ENCODE results near the gene MRPL36.

MRPL36 gene

GRCh38 chr5:1788828-1789227, 10.8 kb downstream of the MRPL36 start:
- Mint-ChIP-seq H3K27me3 (no peaks in the 10 kb centered on the region), H3K36me3 (ENCODE audit: low read depth) (peaks cover 2% of the 10 kb centered on the region), H3K4me3 (no peak overlapping the region), H3K27ac (peak overlapping the region; percentile 41), H3K4me1 (ENCODE audit: low read depth) (peaks cover 76% of the 10 kb centered on the region), H3K9me3 (no peaks in the 10 kb centered on the region)
- no peak for DNase-seq

DNA sequence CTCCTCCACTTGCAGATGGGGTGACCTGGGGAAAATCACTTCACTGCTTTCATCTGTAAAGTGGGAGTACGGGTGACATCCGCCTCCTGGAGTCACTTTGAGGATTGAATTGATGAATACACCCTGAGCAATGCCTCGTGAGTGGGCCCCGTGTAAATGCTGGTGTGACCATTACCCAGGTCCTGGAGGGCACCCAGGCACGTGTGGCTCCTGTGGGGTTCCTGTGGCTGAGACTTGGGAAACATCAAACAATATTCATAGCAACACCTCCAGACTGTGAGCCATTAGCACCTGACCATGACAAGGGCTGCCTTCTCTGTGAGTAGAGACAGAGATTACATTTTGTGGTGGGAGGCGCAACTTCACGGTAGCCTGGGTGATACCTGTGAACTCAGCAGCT, 11.4 kb downstream of the MRPL36 start:
- H3K4me1 Mint-ChIP-seq (ENCODE audit: low read depth): peaks cover 74% of the 10 kb centered on the region
- DNase-seq: no peak
- H3K27ac Mint-ChIP-seq: no peak overlapping the region
- H3K36me3 Mint-ChIP-seq (ENCODE audit: low read depth): peaks cover 2% of the 10 kb centered on the region
- H3K4me3 Mint-ChIP-seq: no peak overlapping the region
- no peaks in the 10 kb centered on the region for H3K9me3 Mint-ChIP-seq
- H3K27me3 Mint-ChIP-seq: no peaks in the 10 kb centered on the region

- Mint-ChIP-seq H3K9me3 (no peaks in the 10 kb centered on the region), H3K27ac (no peak overlapping the region), H3K27me3 (no peaks in the 10 kb centered on the region), H3K4me3 (no peak overlapping the region), H3K36me3 (ENCODE audit: low read depth) (no peaks in the 10 kb centered on the region), H3K4me1 (ENCODE audit: low read depth) (peaks cover 73% of the 10 kb centered on the region)
- no peak for DNase-seq
Measured at GRCh38 chr5:1787472-1788047, 12.1 kb downstream of the MRPL36 start.

DNA sequence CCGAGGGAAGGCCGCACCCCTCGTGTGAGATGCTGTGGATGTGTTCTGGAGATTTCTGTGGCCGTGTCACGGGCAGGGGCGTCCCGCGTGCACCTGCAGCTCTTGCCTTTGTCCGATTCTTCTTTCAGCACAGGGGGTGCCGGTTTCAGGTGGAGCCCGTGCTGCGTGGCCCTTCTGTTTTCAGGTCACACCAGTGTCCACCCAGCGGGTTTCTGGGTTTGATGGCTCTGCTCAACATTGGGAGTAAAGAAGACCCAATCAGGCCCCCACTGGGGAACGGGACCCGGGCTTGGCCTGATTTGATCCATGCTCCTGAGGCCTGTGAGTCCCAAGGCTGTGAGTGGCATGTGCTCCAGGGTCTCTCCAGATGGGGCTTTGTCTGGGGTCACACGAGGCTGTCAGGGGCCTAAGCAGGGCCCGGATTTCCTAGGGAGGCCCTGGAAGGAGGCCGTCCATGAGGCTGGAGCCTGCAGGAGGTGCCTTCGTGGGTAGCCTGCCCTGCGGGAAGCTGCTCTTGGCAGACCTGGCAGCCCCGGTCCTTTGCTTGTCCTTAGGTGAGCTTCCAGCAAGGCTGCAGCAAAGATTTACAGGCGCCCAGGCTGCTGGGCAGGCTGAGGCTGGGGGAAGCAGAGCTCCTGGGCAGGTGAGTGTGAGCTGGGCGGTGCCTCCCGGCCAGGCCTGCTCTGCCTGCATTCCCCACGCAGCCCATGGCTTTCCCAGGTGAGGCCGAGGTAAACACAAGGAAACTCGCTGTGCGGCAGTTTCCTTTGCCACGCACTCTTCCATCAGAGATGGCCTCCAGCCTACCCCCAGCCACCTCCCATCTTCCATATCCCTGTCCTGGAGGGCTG, 12.8 kb downstream of the MRPL36 start:
- no peak for DNase-seq
- H3K4me3 Mint-ChIP-seq: no peak overlapping the region
- H3K4me1 Mint-ChIP-seq (ENCODE audit: low read depth): peaks cover 68% of the 10 kb centered on the region
- no peaks in the 10 kb centered on the region for H3K9me3 Mint-ChIP-seq
- no peak overlapping the region for H3K27ac Mint-ChIP-seq
- no peaks in the 10 kb centered on the region for H3K27me3 Mint-ChIP-seq
- H3K36me3 Mint-ChIP-seq (ENCODE audit: low read depth): no peaks in the 10 kb centered on the region

DNA sequence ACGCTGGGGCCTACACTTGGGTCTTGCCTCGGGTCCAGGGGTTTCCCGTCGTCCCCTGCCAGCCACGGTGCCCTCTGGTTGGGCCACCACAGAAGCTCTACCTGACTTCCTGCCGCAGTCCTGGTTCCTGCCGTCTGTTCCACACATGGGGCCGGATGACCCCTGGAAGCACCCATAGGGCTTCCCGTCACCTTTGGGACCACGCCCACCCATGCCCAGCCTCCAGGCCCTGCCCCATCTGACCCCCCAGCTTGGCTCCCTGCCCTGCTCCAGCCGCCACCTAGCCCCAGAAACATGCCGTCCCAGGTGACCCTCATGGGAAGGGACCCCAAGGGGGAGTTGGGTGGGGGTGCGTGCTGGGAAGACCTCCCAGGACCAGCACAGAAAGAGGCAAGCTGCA, 13.7 kb downstream of the MRPL36 start:
- no peak for DNase-seq
- H3K36me3 Mint-ChIP-seq (ENCODE audit: low read depth): no peaks in the 10 kb centered on the region
- no peaks in the 10 kb centered on the region for H3K9me3 Mint-ChIP-seq
- H3K4me1 Mint-ChIP-seq (ENCODE audit: low read depth): peaks cover 60% of the 10 kb centered on the region
- H3K27me3 Mint-ChIP-seq: no peaks in the 10 kb centered on the region
- H3K27ac Mint-ChIP-seq: no peak overlapping the region
- no peak overlapping the region for H3K4me3 Mint-ChIP-seq

- Mint-ChIP-seq H3K27ac (no peak overlapping the region), H3K9me3 (no peaks in the 10 kb centered on the region), H3K4me3 (no peak overlapping the region), H3K27me3 (no peaks in the 10 kb centered on the region), H3K4me1 (ENCODE audit: low read depth) (peaks cover 52% of the 10 kb centered on the region), H3K36me3 (ENCODE audit: low read depth) (no peaks in the 10 kb centered on the region)
- no peak for DNase-seq
Measured at GRCh38 chr5:1785062-1785461, 14.6 kb downstream of the MRPL36 start.

DNA sequence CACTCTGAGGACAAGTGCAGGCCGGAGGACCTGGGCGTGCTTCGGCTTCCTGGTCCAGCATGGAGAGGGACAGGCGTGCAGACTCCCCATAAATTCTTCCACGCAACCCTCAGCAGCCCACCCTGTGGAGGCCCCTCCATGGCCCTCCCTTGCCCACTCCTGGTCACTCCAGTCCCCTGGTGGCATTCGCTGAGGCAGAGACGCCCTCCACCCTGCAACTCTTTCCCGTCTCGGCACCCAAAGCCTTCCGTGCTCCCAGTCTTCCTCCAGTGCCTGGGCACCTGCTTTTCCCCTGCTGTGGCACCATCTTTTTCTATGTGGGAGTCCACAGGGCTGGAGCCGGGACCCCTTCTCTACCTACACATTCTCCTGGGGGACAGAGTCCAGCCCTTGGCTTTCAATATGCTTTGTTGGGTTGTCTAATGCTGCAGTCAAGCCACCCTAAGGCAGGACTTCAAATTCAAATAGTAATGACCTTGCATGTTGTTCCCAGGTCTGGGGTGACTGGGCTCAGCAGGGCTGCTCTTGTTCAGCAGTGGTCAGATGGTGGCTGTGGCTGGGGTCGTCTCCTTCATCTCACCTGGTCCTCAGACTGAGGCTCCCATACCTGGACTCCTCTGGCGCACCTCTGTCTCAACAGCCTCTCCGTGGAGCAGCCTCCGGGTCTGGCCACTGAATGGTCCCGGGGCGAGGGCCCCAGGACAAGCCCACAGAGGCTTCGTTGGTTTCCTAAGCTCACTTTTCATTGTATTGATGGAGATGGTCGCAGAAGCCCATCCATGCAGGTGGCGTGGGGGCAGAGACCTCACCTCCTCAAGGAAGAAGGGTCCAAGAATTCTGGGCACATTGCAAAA, 15.2 kb downstream of the MRPL36 start:
- Mint-ChIP-seq H3K36me3 (ENCODE audit: low read depth) (no peaks in the 10 kb centered on the region), H3K27ac (no peak overlapping the region)

DNA sequence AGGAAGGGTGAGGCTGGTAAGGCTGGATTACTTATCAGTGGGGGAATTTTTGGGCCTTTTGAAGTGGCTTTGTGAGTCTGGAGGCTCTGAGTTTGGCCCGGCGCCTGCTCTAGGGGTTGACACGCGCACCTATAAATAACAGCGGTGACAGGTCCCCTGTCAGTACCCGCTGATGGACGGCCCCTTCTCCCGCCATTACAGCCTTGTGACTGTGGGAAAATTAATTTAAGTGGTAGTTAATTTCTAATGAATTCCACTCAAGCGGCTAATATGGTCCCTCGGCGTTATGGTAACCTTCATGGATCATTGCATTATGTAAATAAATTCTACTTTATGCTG, 16.5 kb downstream of the MRPL36 start:
- Mint-ChIP-seq H3K27me3 (no peaks in the 10 kb centered on the region), H3K27ac (no peak overlapping the region), H3K36me3 (ENCODE audit: low read depth) (no peaks in the 10 kb centered on the region), H3K4me3 (no peak overlapping the region), H3K9me3 (no peaks in the 10 kb centered on the region), H3K4me1 (ENCODE audit: low read depth) (peaks cover 34% of the 10 kb centered on the region)
- no peak for DNase-seq

More for the DNA sequence above, 15.2 kb downstream of the MRPL36 start:
- Mint-ChIP-seq H3K4me1 (ENCODE audit: low read depth) (peaks cover 45% of the 10 kb centered on the region), H3K27me3 (no peaks in the 10 kb centered on the region), H3K4me3 (no peak overlapping the region), H3K9me3 (no peaks in the 10 kb centered on the region)
- no peak for DNase-seq

DNA sequence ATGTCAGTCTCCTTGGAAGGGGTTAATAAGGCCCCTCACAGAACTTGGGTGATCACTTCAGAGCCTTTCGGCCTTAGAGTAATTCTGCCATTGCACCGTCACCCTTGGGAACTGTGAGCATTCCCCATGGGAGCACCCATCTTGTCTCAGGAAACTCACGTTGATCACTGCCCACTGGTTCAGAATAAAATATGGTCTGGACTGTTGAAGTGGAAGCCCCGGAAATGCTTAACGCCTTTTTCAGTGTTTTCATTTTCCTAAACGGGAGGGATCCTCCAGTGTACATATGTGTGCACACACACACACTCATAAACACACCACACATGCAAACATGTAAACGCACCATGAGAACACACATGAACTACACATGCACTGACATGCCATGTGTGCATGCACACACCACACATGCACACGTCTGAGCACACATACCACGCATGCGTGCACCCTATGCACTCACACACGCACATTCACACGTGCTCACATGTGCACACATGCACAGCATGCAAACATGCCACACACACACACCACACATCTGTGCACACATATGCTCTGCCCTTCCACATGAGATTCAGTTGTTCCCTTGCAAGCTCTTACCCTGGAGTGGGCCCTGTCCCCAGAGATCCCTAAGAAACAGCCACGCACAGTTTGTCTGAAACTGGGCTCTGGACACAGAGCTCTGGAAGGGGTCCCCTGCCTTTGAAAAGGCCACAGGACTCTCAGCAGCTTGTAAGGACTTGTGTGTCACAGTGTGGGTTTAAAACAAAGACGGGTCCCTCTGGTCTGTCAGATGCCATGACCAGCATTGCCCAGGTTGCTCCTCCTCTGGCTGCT, 17.0 kb downstream of the MRPL36 start:
- Mint-ChIP-seq H3K4me3 (no peak overlapping the region), H3K27me3 (no peaks in the 10 kb centered on the region), H3K4me1 (ENCODE audit: low read depth) (peaks cover 31% of the 10 kb centered on the region), H3K27ac (peak overlapping the region; percentile 47), H3K36me3 (ENCODE audit: low read depth) (no peaks in the 10 kb centered on the region), H3K9me3 (no peaks in the 10 kb centered on the region)
- DNase-seq: no peak

- Mint-ChIP-seq H3K36me3 (ENCODE audit: low read depth) (no peaks in the 10 kb centered on the region), H3K9me3 (no peaks in the 10 kb centered on the region), H3K4me1 (ENCODE audit: low read depth) (peaks cover 31% of the 10 kb centered on the region), H3K27ac (no peak overlapping the region), H3K4me3 (no peak overlapping the region), H3K27me3 (no peaks in the 10 kb centered on the region)
- no peak for DNase-seq
Measured at GRCh38 chr5:1781726-1782384, 17.8 kb downstream of the MRPL36 start.

DNA sequence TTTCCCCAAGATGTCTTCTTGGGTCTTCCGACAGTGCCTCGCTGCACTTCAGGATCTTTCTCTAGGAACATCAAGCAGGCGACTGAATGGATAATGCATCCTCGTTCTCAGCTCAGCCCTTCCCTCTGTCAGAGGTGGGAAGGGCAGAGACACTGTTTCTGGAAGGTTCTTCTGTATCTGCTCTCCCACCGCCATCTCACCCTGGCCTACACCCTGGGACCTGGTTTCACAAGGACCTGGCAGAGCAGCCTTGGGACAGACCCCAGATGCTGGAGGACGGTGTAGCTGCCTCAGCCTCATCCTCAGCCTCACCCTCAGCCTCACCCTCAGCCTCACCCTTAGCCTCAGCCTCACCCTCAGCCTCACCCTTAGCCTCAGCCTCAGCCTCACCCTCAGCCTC, 18.5 kb downstream of the MRPL36 start:
- Mint-ChIP-seq H3K9me3 (no peaks in the 10 kb centered on the region), H3K27me3 (no peaks in the 10 kb centered on the region), H3K4me1 (ENCODE audit: low read depth) (peaks cover 28% of the 10 kb centered on the region), H3K27ac (no peak overlapping the region), H3K36me3 (ENCODE audit: low read depth) (no peaks in the 10 kb centered on the region), H3K4me3 (no peak overlapping the region)
- DNase-seq: no peak

GRCh38 chr5:1780614-1780930, 19.1 kb downstream of the MRPL36 start:
- Mint-ChIP-seq H3K4me1 (ENCODE audit: low read depth) (peaks cover 24% of the 10 kb centered on the region), H3K36me3 (ENCODE audit: low read depth) (no peaks in the 10 kb centered on the region), H3K4me3 (no peak overlapping the region), H3K9me3 (no peaks in the 10 kb centered on the region), H3K27ac (no peak overlapping the region), H3K27me3 (no peaks in the 10 kb centered on the region)
- no peak for DNase-seq

DNA sequence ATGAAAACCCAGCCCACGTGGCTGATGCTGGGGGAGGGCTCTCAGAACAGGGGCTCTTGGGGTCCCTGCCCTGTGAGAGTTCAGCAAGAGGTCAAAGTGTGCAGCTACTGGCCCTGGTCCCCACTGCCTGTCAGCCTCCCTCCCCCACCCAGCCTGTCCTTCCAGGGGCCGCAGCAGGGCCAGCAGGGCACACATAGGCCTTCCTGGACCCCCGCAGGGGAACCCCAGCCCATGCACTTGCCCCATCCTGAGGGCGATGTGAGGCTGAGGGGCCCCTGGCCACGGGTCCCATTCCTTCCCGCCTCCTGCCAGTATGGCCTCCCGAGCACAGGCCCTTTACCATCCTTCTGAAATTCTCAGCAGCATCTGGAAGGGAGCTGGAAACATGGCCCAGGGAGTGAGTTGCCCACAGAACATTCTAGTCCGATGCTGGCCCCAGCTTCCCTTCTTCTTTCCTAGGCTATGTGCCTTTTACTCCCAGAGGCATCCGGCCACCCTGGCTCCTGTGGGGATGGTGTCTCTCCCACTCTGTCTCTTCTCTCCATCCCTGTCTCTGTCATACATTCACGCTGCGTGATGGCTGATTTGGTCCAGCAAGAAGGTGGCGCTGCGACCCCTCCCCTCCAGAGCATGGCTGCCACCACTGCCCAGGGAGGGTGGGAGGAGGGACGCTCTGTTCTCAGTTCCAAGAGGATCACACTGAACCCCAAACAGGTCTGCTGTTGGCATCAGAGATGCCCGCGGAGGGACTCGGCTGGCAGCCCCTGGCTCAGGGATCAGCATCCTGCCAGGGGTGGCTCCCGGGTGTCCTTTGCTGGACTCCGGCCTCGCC, 19.6 kb downstream of the MRPL36 start:
- Mint-ChIP-seq H3K36me3 (ENCODE audit: low read depth) (no peaks in the 10 kb centered on the region), H3K27me3 (no peaks in the 10 kb centered on the region), H3K27ac (no peak overlapping the region), H3K4me1 (ENCODE audit: low read depth) (peaks cover 23% of the 10 kb centered on the region), H3K4me3 (no peak overlapping the region), H3K9me3 (no peaks in the 10 kb centered on the region)
- no peak for DNase-seq
